PC-9 (cell line): Measurements from ENCODE around the gene WDR18. TPM values are rescaled to one million over a fixed set of nuclear protein-coding genes. Genes with fewer than 3 reads are reported as not detected.

Source experiments
- BruUV-seq: library from RNA; stranded (reverse); fragments of 400-500 nt; replicated peaks from 2 replicates; lab custom pipeline; 2021; lab: Mats Ljungman, UMichigan
- CTCF ChIA-PET: fragments of 300-600 bp; sonication (Branson Sonifier 250); formaldehyde crosslinking; loops from one replicate; lab custom pipeline; 2022; ENCODE audit warnings: antibody characterized with exemption; lab: Charles Lee
- POLR2A ChIA-PET: fragments of 300-600 bp; sonication (Branson Sonifier 250); formaldehyde crosslinking; loops from one replicate; lab custom pipeline; 2022; ENCODE audit warnings: antibody characterized with exemption; ENCODE audit not compliant: unreplicated experiment; lab: Charles Lee
- DNase-seq, 2 experiments: peaks; one replicate each; pipeline versions ENCODE4 v3.0.0 to v3.0.0-alpha.2; 2015 to 2022; ENCODE audit warnings: mixed read lengths in 1 of 2
- H2AFZ ChIP-seq: fragments of 200-600 bp; sonication (generic); 2 replicates; pipeline ENCODE4 v1.8.1; 2017; ENCODE audit warnings: antibody characterized with exemption
- H3F3A ChIP-seq: fragments of 200-600 bp; sonication (generic); 2 replicates; pipeline ENCODE4 v1.8.1; 2017; ENCODE audit warnings: antibody characterized with exemption, mild to moderate bottlenecking, low read depth; ENCODE audit not compliant: insufficient read depth
- H3K27ac ChIP-seq: fragments of 200-600 bp; sonication (generic); 2 replicates; pipeline ENCODE4 v1.6.1; 2016; ENCODE audit warnings: mixed run types
- H3K27me3 ChIP-seq: fragments of 200-600 bp; sonication (generic); 2 replicates; pipeline ENCODE4 v1.6.1; 2016; ENCODE audit warnings: low read depth, mixed run types; ENCODE audit not compliant: insufficient read depth
- H3K36me3 ChIP-seq: fragments of 200-600 bp; sonication (generic); 2 replicates; pipeline ENCODE4 v1.6.1; 2016; ENCODE audit warnings: low read depth, mixed run types
- H3K4me1 ChIP-seq: fragments of 200-600 bp; sonication (generic); replicated peaks from 2 replicates; pipeline ENCODE4 v1.6.1; 2016; ENCODE audit warnings: mixed run types; ENCODE audit not compliant: insufficient read depth
- H3K4me2 ChIP-seq: fragments of 200-600 bp; sonication (generic); 2 replicates; pipeline ENCODE4 v1.6.1; 2017; ENCODE audit warnings: mixed run types
- H3K4me3 ChIP-seq: fragments of 200-600 bp; sonication (generic); 2 replicates; pipeline ENCODE4 v1.6.1; 2016; ENCODE audit warnings: mixed run types
- H3K79me2 ChIP-seq: fragments of 200-600 bp; sonication (generic); 2 replicates; pipeline ENCODE4 v1.6.1; 2017; ENCODE audit warnings: low read depth, mixed run types
- H3K9me2 ChIP-seq: fragments of 200-600 bp; sonication (generic); 2 replicates; pipeline ENCODE4 v1.8.1; 2017; ENCODE audit warnings: mild to moderate bottlenecking; ENCODE audit not compliant: insufficient read depth
- H3K9me3 ChIP-seq: fragments of 200-600 bp; sonication (generic); 2 replicates; pipeline ENCODE4 v1.8.1; 2016; ENCODE audit warnings: low read depth; ENCODE audit not compliant: insufficient read depth
- H4K20me1 ChIP-seq: fragments of 200-600 bp; sonication (generic); 2 replicates; pipeline ENCODE4 v1.8.1; 2017; ENCODE audit not compliant: insufficient read depth
- EZH2 ChIP-seq: fragments of 200-600 bp; sonication (generic); IDR thresholded peaks from 2 replicates; pipeline ENCODE4 v1.8.0; 2017; ENCODE audit warnings: antibody characterized with exemption, low read depth
- intact Hi-C: fragments of 100-400 bp; cut with micrococcal nuclease; formaldehyde crosslinking; loops from one replicate; pipeline ENCODE4 v1.10.0; 2022; ENCODE audit not compliant: unreplicated experiment
- total RNA-seq: library from RNA; stranded (reverse); gene quantifications from 2 replicates; pipeline ENCODE4 v1.2.3, GENCODE V29; 2021
- TF ChIP-seq, protein P1 (sequence below): fragments of 200-600 bp; sonication (generic); conservative IDR thresholded peaks from 2 replicates; pipeline ENCODE4 v1.6.1; 2017; ENCODE audit warnings: mixed run types, antibody characterized with exemption, mild to moderate bottlenecking, moderate library complexity

The WDR18 gene
- total RNA-seq, 1 experiment from 2014 or later: 61.5 TPM

DNA sequence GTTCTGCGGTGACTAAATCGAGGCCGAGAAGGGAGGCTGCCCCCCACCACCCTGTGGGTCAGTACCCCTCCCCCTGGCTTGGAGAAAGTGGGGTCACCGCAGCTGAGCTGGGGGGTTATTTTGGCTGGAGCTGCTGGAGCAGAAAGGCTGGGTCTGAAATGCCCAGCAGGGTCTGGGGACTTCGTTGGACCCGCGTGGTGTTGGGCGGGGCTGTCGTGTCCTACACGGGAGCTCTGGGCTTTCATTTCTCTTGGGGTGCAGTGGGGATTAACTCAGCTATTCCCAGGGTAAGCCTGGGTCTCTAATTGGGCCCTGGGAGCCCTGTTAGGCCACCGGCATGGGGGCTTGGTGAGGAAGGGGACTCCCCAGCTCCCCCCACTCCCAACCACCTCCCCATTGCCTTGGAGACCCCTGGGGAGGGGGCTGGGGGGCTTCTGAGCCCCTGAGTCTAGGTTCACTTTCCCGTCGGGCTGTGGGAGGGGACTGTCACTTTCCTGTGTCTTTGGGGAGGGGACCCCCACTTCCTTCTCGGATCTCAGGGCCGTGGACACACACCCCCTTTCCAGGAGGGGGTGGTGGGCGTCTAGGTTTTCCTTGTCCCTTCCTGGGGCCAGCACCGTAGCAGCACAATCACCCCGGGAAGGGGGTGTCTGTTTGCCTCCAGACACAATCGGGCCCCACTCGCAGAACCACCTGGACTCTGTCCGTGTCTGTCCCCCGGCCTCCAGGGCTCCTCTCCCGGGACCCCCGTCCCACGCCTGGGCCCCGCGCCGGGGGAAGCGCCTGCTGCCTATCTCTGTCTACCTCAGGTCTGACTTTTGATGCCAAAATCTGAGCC is 10.2 kb upstream of the WDR18 start:
- Histone ChIP-seq H3K4me1 (no peaks in the 10 kb centered on the region), H3K27me3 (no peaks in the 10 kb centered on the region), H3K36me3 (peaks cover 7% of the 10 kb centered on the region; the same call in 1 of the 2 replicates), H3K4me2 (no peak overlapping the region), H3K9me3 (no peaks in the 10 kb centered on the region; the same call in 1 of the 2 replicates), H3K79me2 (no peaks in the 10 kb centered on the region), H3K9me2 (no peaks in the 10 kb centered on the region), H2AFZ (no peak overlapping the region), H3K4me3 (no peak overlapping the region), H4K20me1 (no peaks in the 10 kb centered on the region), H3K27ac (no peak overlapping the region), H3F3A (peaks cover 8% of the 10 kb centered on the region; the same call in 1 of the 2 replicates)
- TF ChIP-seq, protein P1, sequence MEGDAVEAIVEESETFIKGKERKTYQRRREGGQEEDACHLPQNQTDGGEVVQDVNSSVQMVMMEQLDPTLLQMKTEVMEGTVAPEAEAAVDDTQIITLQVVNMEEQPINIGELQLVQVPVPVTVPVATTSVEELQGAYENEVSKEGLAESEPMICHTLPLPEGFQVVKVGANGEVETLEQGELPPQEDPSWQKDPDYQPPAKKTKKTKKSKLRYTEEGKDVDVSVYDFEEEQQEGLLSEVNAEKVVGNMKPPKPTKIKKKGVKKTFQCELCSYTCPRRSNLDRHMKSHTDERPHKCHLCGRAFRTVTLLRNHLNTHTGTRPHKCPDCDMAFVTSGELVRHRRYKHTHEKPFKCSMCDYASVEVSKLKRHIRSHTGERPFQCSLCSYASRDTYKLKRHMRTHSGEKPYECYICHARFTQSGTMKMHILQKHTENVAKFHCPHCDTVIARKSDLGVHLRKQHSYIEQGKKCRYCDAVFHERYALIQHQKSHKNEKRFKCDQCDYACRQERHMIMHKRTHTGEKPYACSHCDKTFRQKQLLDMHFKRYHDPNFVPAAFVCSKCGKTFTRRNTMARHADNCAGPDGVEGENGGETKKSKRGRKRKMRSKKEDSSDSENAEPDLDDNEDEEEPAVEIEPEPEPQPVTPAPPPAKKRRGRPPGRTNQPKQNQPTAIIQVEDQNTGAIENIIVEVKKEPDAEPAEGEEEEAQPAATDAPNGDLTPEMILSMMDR: no peak
- no peak for TF ChIP-seq EZH2
- BruUV-seq: no TSS peak
- no peak for DNase-seq
- ChIA-PET POLR2A (no interaction called here), CTCF (no interaction called here)
- intact Hi-C loops: no loop called here

DNA sequence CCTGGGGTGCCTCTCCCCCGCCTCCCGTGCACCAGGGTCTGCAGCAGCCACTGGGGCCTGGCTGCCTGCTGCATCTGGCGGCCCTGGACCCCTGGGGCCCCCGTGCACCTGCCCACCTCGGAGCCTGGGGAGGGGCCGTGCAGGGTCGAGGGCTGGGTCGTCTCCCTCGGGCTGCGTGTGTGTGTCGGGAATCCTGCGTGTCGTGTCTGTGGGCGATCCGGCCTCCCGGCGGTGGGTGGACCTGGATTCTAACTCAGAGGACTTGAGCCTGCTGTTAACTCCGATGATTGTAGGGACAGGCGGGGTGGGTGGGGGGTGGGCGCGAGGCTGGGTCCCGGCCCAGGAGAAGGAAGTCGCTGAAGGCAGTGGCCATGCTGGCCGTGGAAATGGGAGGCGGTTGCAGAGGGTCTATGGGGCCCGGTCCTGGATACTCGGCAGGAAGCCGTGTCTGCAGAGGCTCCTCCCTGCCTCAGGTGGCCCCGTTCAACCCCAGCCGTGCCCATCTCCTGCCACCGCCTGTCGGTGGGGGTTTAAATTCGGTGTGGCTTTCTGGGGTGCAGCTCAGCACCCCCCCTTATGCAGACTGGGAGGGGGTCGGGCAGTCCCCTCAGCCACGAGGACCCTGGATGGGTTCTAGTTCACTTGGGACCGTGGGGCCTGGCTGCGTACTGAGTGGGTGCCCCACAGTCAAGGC is 9.4 kb upstream of the WDR18 start:
- Histone ChIP-seq H3K36me3 (peaks cover 7% of the 10 kb centered on the region; the same call in 1 of the 2 replicates), H3K9me2 (no peaks in the 10 kb centered on the region), H3K79me2 (no peaks in the 10 kb centered on the region), H3K27ac (no peak overlapping the region), H3F3A (peaks cover 8% of the 10 kb centered on the region; the same call in 1 of the 2 replicates), H2AFZ (no peak overlapping the region), H3K9me3 (no peaks in the 10 kb centered on the region; the same call in 1 of the 2 replicates), H3K27me3 (no peaks in the 10 kb centered on the region), H3K4me1 (no peaks in the 10 kb centered on the region), H3K4me2 (no peak overlapping the region), H3K4me3 (no peak overlapping the region), H4K20me1 (no peaks in the 10 kb centered on the region)
- POLR2A ChIA-PET: no interaction called here
- no peak for DNase-seq
- TF ChIP-seq, protein P1: no peak
- TF ChIP-seq EZH2: no peak
- intact Hi-C loops: no loop called here
- CTCF ChIA-PET: no interaction called here
- no TSS peak for BruUV-seq

DNA sequence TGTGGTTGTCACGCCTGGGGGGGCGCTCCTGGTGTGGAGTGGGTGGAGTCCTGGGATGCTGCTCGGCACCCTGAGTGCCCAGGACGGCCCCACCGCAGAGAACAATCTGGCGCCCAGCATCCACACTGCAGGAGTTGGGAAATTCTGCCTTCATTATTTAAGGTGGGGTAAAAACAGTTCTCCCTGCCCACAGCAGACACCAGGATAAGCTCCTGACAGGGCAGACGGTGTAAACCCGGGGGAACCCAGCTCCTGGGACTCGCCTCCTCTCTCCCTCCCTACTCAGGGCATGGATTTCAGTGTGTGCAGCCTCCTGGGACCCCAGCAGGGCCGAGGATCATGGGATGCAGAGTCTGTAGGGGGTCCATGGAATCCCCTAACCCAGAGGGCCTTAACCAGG is 7.7 kb upstream of the WDR18 start:
- no peak for DNase-seq
- Histone ChIP-seq H3K4me1 (peaks cover 11% of the 10 kb centered on the region), H2AFZ (no peak overlapping the region), H3K27me3 (no peaks in the 10 kb centered on the region), H3K9me2 (no peaks in the 10 kb centered on the region), H3K4me2 (no peak overlapping the region), H3F3A (peaks cover 13% of the 10 kb centered on the region), H3K4me3 (no peak overlapping the region), H3K79me2 (no peaks in the 10 kb centered on the region), H4K20me1 (no peaks in the 10 kb centered on the region), H3K36me3 (no peaks in the 10 kb centered on the region), H3K27ac (no peak overlapping the region), H3K9me3 (no peaks in the 10 kb centered on the region)
- no peak for TF ChIP-seq EZH2
- TF ChIP-seq, protein P1: no peak
- no TSS peak for BruUV-seq
- intact Hi-C loops: no loop called here
- CTCF ChIA-PET: interaction anchor here (0.6 kb wide), 1 partner anchor 671 kb away, joined by 6 read pairs; no protein-coding TSS in a partner anchor
- POLR2A ChIA-PET: no interaction called here
